Suprapubic skin (tissue), 4 donors: ENCODE data around the gene RGS12. TPM values are rescaled to one million over a fixed set of nuclear protein-coding genes. Genes with fewer than 3 reads are reported as not detected.

Experiments
- DNase-seq, 2 donors: peaks; one replicate each; pipeline ENCODE4 v3.0.0-alpha.2; 2019; ENCODE audit warnings: low spot score in 2 of 2
- H3K27ac ChIP-seq: fragments of 200-600 bp; sonication (generic); one replicate; pipeline ENCODE4 v1.5.1; 2019
- H3K27me3 ChIP-seq: fragments of 200-600 bp; sonication (generic); one replicate; pipeline ENCODE4 v1.5.1; 2019
- H3K36me3 ChIP-seq: fragments of 200-600 bp; sonication (generic); one replicate; pipeline ENCODE4 v1.5.1; 2019
- H3K4me1 ChIP-seq: fragments of 200-600 bp; sonication (generic); one replicate; pipeline ENCODE4 v1.5.1; 2019
- H3K4me3 ChIP-seq: fragments of 200-600 bp; sonication (generic); one replicate; pipeline ENCODE4 v1.5.1; 2019; ENCODE audit warnings: mild to moderate bottlenecking
- H3K9me3 ChIP-seq: fragments of 200-600 bp; sonication (generic); one replicate; pipeline ENCODE4 v1.5.1; 2019
- CTCF ChIP-seq, 2 donors: fragments of 200-600 bp in 1 of 2; fragments of 450-650 bp in 1 of 2; sonication (generic) in 1 of 2; IDR thresholded peaks; one replicate each; pipeline ENCODE4 v1.5.1; 2016 to 2019; ENCODE audit warnings: antibody characterized with exemption in 2 of 2, mild to moderate bottlenecking in 1 of 2, moderate library complexity in 1 of 2
- EP300 ChIP-seq: sonication (generic); formaldehyde crosslinking; IDR thresholded peaks from one replicate; pipeline ENCODE4 v1.6.1; 2017; ENCODE audit warnings: antibody characterized with exemption
- POLR2A ChIP-seq, 2 donors: fragments of 450-650 bp; IDR thresholded peaks; one replicate each; pipeline ENCODE4 v1.6.1; 2017; ENCODE audit warnings: antibody characterized with exemption in 2 of 2, mild to moderate bottlenecking in 2 of 2, moderate library complexity in 2 of 2
- POLR2AphosphoS5 ChIP-seq, 3 donors: sonication (generic); formaldehyde crosslinking; IDR thresholded peaks; one replicate each; pipeline ENCODE4 v1.6.1; 2017; ENCODE audit warnings: antibody characterized with exemption in 3 of 3
- WGBS: methylation state at CpG from one replicate; pipeline ENCODE4 v1.1.5; 2018; 5-methylcytosine and 5-hydroxymethylcytosine counted together
- total RNA-seq, 4 donors: library from RNA; depleted of rRNA; stranded (reverse); fragments of >200 nt; gene quantifications; one replicate each; pipeline ENCODE4 v1.1.0, GENCODE V29; 2016

Gene RGS12
- total RNA-seq, 4 donors from 2014 or later, result 65.8 to 246 (median 118) TPM

- TF ChIP-seq CTCF (IDR thresholded peaks at IDR 0.05) (no peak), POLR2AphosphoS5 (IDR thresholded peaks at IDR 0.05) (no peak)
- WGBS, result 74% methylated on average over 16 of the region's 16 CpGs
- Histone ChIP-seq H3K36me3 (no peaks in the 10 kb centered on the region), H3K27ac (no peak overlapping the region), H3K9me3 (peaks cover 1% of the 10 kb centered on the region), H3K4me3 (no peak overlapping the region), H3K27me3 (no peaks in the 10 kb centered on the region), H3K4me1 (peaks cover 41% of the 10 kb centered on the region)
- peak in 1 of 2 donors; percentile 70 for DNase-seq
Measured at GRCh38 chr4:3302786-3303564, 10.2 kb downstream of the RGS12 start.

DNA sequence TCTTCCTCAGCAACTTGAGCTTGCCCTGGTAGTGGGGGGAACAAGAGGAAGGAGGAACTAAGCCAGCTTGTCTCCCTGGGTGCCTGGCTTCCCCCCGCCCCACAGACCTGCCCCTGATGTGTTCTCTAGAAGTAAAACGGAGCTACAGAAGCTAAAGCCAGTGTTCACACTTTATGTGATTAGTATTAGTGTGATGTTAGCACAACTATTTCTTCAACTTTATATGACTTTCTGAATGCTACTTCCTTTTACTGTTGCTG, 10.7 kb downstream of the RGS12 start:
- H3K27me3 ChIP-seq, result no peaks in the 10 kb centered on the region
- DNase-seq, result no peak
- no peak overlapping the region for H3K27ac ChIP-seq
- TF ChIP-seq POLR2AphosphoS5 (IDR thresholded peaks at IDR 0.05) (no peak), EP300 (no peak), POLR2A (IDR thresholded peaks at IDR 0.05) (no peak), CTCF (IDR thresholded peaks at IDR 0.05) (no peak)
- WGBS, result 90% methylated on average over 2 of the region's 2 CpGs
- peaks cover 41% of the 10 kb centered on the region for H3K4me1 ChIP-seq
- H3K36me3 ChIP-seq, result no peaks in the 10 kb centered on the region
- H3K9me3 ChIP-seq, result no peaks in the 10 kb centered on the region
- no peak overlapping the region for H3K4me3 ChIP-seq

DNA sequence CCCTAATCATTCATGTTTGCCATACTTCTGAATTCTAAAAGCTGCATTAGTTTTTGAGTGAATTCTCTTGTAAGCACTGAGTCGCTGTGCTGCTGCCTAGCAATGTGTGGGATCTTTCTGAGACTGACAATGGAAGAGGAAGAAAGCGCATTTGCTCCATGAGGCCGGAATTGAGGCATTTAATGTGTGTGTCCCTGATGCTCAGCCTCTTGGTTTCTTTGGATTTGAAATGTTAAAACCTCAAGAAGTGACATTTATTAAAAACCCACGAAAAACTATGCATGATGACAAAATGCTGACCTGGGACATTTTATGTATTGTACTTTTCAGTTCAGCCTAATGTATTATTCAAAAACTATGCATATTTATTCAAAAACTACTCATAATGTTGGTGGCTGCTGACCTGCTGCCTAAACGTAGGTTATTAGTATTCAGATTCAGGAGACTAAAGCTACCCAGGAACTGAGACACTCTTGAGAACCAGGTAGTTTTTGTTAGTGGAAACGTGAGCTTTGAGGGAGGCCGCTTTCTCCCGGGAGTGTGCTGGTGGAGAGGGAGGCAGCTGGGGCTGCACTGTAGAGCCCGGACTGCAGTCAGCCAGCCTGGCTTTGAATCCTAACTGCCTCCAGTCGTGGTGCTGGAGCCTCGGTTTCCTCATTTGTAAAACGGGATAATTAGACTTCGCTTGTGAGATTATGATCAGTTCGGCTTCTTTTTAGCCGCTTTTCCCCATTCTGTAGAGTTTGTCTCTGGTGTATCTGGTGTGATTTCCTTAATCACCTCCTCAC, 11.3 kb downstream of the RGS12 start:
- Histone ChIP-seq H3K27me3 (no peaks in the 10 kb centered on the region), H3K4me1 (peaks cover 37% of the 10 kb centered on the region), H3K4me3 (no peak overlapping the region), H3K9me3 (no peaks in the 10 kb centered on the region), H3K36me3 (no peaks in the 10 kb centered on the region), H3K27ac (no peak overlapping the region)
- WGBS, result 73% methylated on average over 15 of the region's 15 CpGs
- TF ChIP-seq CTCF (IDR thresholded peaks at IDR 0.05) (no peak), EP300 (no peak)
- DNase-seq, result peak in 1 of 2 donors; percentile 56

DNA sequence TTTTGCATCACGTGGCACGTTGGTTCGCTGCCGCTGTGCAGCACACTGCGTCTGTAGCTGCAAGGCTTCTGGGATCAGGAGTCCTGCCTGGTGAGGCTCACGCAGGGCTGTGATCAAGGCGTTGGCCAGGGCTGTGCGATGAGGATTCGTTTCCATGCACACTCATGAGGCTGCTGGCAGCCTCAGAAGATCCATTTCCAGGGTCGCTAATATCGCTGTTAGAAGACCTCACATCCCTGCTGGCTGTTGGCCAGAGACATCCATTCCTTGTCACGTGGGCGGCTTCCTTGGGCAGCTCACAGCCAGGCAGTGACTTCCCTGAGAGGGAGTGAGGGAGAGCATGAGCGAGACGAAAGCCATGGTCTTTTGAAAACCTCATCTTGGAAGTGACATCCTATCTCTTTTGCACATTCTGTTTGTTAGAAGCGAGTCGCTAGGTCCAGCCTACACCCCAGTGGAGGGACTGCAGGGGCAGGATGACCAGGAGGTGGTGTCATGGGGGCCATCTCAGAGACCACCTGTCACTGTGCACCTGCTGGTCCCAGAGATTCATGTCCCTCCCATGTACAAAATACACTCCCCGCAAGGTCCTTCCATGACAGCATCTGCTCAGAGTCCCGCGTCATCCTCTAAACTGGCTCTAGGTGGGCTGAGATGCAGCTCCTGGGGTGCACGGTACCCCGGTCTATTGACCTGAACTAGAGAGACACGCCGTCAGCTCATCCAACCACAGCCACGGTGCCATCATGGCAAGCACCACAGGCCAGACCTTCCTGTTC, 12.2 kb downstream of the RGS12 start:
- TF ChIP-seq POLR2AphosphoS5 (IDR thresholded peaks at IDR 0.05) (no peak), EP300 (no peak), CTCF (IDR thresholded peaks at IDR 0.05) (no peak), POLR2A (IDR thresholded peaks at IDR 0.05) (no peak)
- Histone ChIP-seq H3K4me1 (peaks cover 28% of the 10 kb centered on the region), H3K27ac (no peak overlapping the region), H3K9me3 (no peaks in the 10 kb centered on the region), H3K4me3 (no peak overlapping the region), H3K27me3 (no peaks in the 10 kb centered on the region), H3K36me3 (no peaks in the 10 kb centered on the region)
- peak in 1 of 2 donors; percentile 61 for DNase-seq
- WGBS, result 49% methylated on average over 24 of the region's 25 CpGs
